GM19468 (cell line): ENCODE data around the gene PDE3B.
"Not testable (repeated sequence)": the region's sequence is repeated elsewhere in the genome, so short reads cannot be mapped to it uniquely, and the experiment has no call there.

ENCODE experiments used
- ATAC-seq: cut with Tn5 transposase; IDR thresholded peaks from one replicate; pipeline ENCODE4 v1.9.1; 2021; ENCODE audit warnings: mild to moderate bottlenecking, moderate library complexity, moderate number of reproducible peaks; ENCODE audit not compliant: unreplicated experiment; ENCODE audit errors: extremely low read depth

PDE3B gene

GRCh38 chr11:14740539-14740938, 96.9 kb downstream of the PDE3B start:
- not testable (repeated sequence) for ATAC-seq

- no peak for ATAC-seq
Observed at GRCh38 chr11:14741195-14741594, 97.6 kb downstream of the PDE3B start.

- ATAC-seq, result no peak
Observed at GRCh38 chr11:14742849-14743559, 99.4 kb downstream of the PDE3B start.

GRCh38 chr11:14743667-14744066, 100.1 kb downstream of the PDE3B start:
- ATAC-seq, result not testable (repeated sequence)

GRCh38 chr11:14746857-14747395, 103.3 kb downstream of the PDE3B start:
- ATAC-seq, result no peak

- no peak for ATAC-seq
Observed at GRCh38 chr11:14748090-14748489, 104.5 kb downstream of the PDE3B start.

- no peak for ATAC-seq
Observed at GRCh38 chr11:14750911-14751310, 107.3 kb downstream of the PDE3B start.

GRCh38 chr11:14751975-14752407, 108.4 kb downstream of the PDE3B start:
- ATAC-seq, result no peak

- ATAC-seq, result no peak
Observed at GRCh38 chr11:14755140-14755539, 111.5 kb downstream of the PDE3B start.

- ATAC-seq, result no peak
Observed at GRCh38 chr11:14756349-14756748, 112.7 kb downstream of the PDE3B start.

GRCh38 chr11:14759300-14760012, 115.9 kb downstream of the PDE3B start:
- not testable (repeated sequence) for ATAC-seq

GRCh38 chr11:14764179-14764578, 120.6 kb downstream of the PDE3B start:
- ATAC-seq, result no peak

GRCh38 chr11:14764579-14765527, 121.2 kb downstream of the PDE3B start:
- peak; percentile 90 for ATAC-seq

GRCh38 chr11:14766585-14766984, 123.0 kb downstream of the PDE3B start:
- ATAC-seq, result no peak

- ATAC-seq, result peak; percentile 70
Observed at GRCh38 chr11:14768526-14769188, 125.1 kb downstream of the PDE3B start.

- ATAC-seq, result no peak
Observed at GRCh38 chr11:14773755-14774154, 130.2 kb downstream of the PDE3B start.

GRCh38 chr11:14774721-14775120, 131.1 kb downstream of the PDE3B start:
- no peak for ATAC-seq

- ATAC-seq, result no peak
Observed at GRCh38 chr11:14775897-14776296, 132.3 kb downstream of the PDE3B start.

- not testable (repeated sequence) for ATAC-seq
Observed at GRCh38 chr11:14778460-14778859, 134.9 kb downstream of the PDE3B start.

- ATAC-seq, result no peak
Observed at GRCh38 chr11:14783788-14784187, 140.2 kb downstream of the PDE3B start.
